SU-DHL-6 (cell line): ENCODE data around the gene FAM184A.

Source experiments
- H2AFZ ChIP-seq: fragments of 200-600 bp; sonication (generic); 2 replicates; pipeline ENCODE4 v1.6.1; 2014; ENCODE audit warnings: low read depth, mild to moderate bottlenecking, moderate library complexity, mixed read lengths, antibody characterized with exemption, low read length; ENCODE audit not compliant: severe bottlenecking
- H3F3A ChIP-seq: fragments of 200-600 bp; shearing (Covaris generic); 2 replicates; pipeline ENCODE4 v1.6.0; 2016; ENCODE audit warnings: antibody characterized with exemption, mild to moderate bottlenecking; ENCODE audit not compliant: insufficient read depth
- H3K27ac ChIP-seq: fragments of 200-600 bp; sonication (generic); 2 replicates; pipeline ENCODE4 v1.5.1; 2016; ENCODE audit warnings: low read depth, mild to moderate bottlenecking, low read length, moderate library complexity, mixed read lengths
- H3K27me3 ChIP-seq: fragments of 200-600 bp; sonication (generic), shearing (Covaris generic); 2 replicates; pipeline ENCODE4 v1.6.0; 2014; ENCODE audit warnings: mild to moderate bottlenecking, low read length
- H3K36me3 ChIP-seq: fragments of 200-600 bp; sonication (generic); 2 replicates; pipeline ENCODE4 v1.6.1; 2014; ENCODE audit warnings: mild to moderate bottlenecking, low read length, mixed read lengths
- H3K4me2 ChIP-seq: fragments of 300-600, 200-600 bp; shearing (Covaris generic), sonication (generic); 2 replicates; pipeline ENCODE4 v1.6.0; 2014; ENCODE audit warnings: low read length, low read depth, mild to moderate bottlenecking; ENCODE audit not compliant: poor library complexity, severe bottlenecking
- H3K4me3 ChIP-seq: fragments of 200-600 bp; sonication (generic); 2 replicates; pipeline ENCODE4 v1.5.1; 2014; ENCODE audit warnings: antibody characterized with exemption, low read length, mild to moderate bottlenecking, mixed read lengths; ENCODE audit not compliant: insufficient read depth, poor library complexity, severe bottlenecking
- H3K79me2 ChIP-seq: fragments of 200-600 bp; sonication (generic); 2 replicates; pipeline ENCODE4 v1.6.1; 2014; ENCODE audit warnings: mild to moderate bottlenecking, low read length, moderate library complexity; ENCODE audit not compliant: insufficient read depth
- H3K9ac ChIP-seq: fragments of 200-600 bp; sonication (generic); 2 replicates; pipeline ENCODE4 v1.7.0; 2014; ENCODE audit warnings: mild to moderate bottlenecking, low read length
- H3K9me2 ChIP-seq: fragments of 200-600 bp; sonication (generic); replicated peaks from 2 replicates; pipeline ENCODE4 v1.6.1; 2014; ENCODE audit warnings: low read length; ENCODE audit not compliant: insufficient read depth
- H3K9me3 ChIP-seq: fragments of 200-600 bp; sonication (generic); 2 replicates; pipeline ENCODE4 v1.6.1; 2014; ENCODE audit warnings: low read length, mixed read lengths; ENCODE audit not compliant: insufficient read depth
- H4K20me1 ChIP-seq: fragments of 200-600 bp; sonication (generic); 2 replicates; pipeline ENCODE4 v1.6.1; 2014; ENCODE audit warnings: low read depth, mild to moderate bottlenecking, antibody characterized with exemption, low read length, moderate library complexity, mixed read lengths
- EZH2phosphoT487 ChIP-seq: fragments of 200-600 bp; sonication (generic), shearing (Covaris generic); conservative IDR thresholded peaks from 2 replicates; pipeline ENCODE4 v1.6.1; 2018; ENCODE audit warnings: mild to moderate bottlenecking, antibody characterized with exemption, low read length, moderate library complexity, mixed read lengths
- TF ChIP-seq, protein P1 (sequence below): fragments of 200-600 bp; sonication (generic); IDR thresholded peaks from one replicate; pipeline ENCODE4 v1.5.1; 2017; ENCODE audit warnings: antibody characterized with exemption, mild to moderate bottlenecking, low read length, moderate library complexity; ENCODE audit not compliant: insufficient read depth, poor library complexity, severe bottlenecking

Gene FAM184A

DNA sequence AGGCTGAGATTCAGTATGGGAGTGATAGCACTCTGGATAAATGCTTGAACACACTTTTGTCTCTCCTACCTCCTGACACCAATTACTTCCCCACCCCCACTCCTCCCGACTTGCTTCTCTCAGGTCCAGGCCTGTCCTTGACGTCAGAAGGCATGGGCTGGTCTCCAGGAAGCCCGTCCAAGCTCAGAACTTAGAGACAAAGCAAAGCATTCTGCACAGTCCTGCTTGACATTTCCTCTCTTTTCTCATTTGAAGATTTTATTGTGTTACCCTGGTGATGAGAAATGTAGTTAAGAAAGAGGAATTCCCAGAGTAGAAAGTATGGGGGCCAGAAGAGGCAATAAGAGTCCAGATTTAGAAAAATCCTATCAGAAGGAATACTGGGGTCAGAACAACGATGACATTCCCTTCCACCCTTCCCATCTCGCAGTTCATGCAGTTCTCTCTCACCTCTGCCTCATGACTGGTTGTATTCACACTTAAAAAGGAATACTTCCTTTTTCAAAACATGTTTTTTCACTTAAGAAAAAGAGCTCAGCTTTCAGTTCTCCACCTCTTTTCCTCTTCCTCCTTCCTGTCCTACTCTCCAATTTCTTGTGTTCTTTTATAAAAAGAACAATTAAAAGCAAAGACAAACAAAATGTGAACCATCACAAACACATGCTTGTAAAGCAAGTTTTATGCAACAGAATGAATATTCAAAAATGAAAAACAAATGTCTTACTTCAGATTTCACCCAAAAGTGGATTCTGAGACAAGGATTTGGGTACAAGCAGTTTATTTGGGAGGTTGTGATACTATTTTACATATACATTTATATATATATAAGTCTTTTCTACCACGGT is 18.5 kb upstream of the FAM184A start:
- Histone ChIP-seq H3K4me3 (no peak overlapping the region), H3K27me3 (no peaks in the 10 kb centered on the region), H4K20me1 (no peaks in the 10 kb centered on the region), H3K9me3 (no peaks in the 10 kb centered on the region), H3K9ac (no peak overlapping the region), H3K4me2 (no peak overlapping the region), H3K27ac (no peak overlapping the region), H3K79me2 (no peaks in the 10 kb centered on the region), H3F3A (no peaks in the 10 kb centered on the region), H3K9me2 (no peaks in the 10 kb centered on the region), H3K36me3 (no peaks in the 10 kb centered on the region), H2AFZ (no peak overlapping the region)
- TF ChIP-seq, protein P1, sequence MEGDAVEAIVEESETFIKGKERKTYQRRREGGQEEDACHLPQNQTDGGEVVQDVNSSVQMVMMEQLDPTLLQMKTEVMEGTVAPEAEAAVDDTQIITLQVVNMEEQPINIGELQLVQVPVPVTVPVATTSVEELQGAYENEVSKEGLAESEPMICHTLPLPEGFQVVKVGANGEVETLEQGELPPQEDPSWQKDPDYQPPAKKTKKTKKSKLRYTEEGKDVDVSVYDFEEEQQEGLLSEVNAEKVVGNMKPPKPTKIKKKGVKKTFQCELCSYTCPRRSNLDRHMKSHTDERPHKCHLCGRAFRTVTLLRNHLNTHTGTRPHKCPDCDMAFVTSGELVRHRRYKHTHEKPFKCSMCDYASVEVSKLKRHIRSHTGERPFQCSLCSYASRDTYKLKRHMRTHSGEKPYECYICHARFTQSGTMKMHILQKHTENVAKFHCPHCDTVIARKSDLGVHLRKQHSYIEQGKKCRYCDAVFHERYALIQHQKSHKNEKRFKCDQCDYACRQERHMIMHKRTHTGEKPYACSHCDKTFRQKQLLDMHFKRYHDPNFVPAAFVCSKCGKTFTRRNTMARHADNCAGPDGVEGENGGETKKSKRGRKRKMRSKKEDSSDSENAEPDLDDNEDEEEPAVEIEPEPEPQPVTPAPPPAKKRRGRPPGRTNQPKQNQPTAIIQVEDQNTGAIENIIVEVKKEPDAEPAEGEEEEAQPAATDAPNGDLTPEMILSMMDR, result no peak
- no peak for TF ChIP-seq EZH2phosphoT487

DNA sequence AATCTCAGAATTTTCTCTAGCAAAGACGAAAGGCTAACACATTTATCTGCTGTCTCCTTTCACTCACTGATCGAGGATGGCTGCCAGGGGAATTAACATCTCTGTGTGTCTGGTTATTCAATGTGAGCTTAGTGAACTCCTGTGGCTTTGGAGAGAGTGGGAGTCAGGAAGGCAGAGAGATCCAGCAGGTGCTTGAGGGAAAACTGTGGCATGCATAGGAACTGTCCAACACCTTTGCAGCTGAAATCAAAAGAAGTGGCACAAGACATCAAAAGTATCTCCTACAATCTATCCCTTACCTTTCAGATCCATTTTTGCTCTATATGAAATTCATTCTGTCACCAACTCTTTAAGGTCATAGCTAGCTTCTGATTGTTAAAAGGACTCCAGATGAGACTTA is 11.8 kb upstream of the FAM184A start:
- no peaks in the 10 kb centered on the region for H3K9me2 ChIP-seq
- H2AFZ ChIP-seq, result no peak overlapping the region
- H3K4me2 ChIP-seq, result no peak overlapping the region
- no peak overlapping the region for H3K4me3 ChIP-seq
- no peaks in the 10 kb centered on the region for H3K36me3 ChIP-seq
- no peaks in the 10 kb centered on the region for H4K20me1 ChIP-seq
- H3K9ac ChIP-seq, result no peak overlapping the region
- H3K27me3 ChIP-seq, result no peaks in the 10 kb centered on the region
- no peaks in the 10 kb centered on the region for H3K79me2 ChIP-seq
- TF ChIP-seq, protein P1, result no peak
- H3F3A ChIP-seq, result no peaks in the 10 kb centered on the region
- H3K9me3 ChIP-seq, result no peaks in the 10 kb centered on the region
- H3K27ac ChIP-seq, result no peak overlapping the region

DNA sequence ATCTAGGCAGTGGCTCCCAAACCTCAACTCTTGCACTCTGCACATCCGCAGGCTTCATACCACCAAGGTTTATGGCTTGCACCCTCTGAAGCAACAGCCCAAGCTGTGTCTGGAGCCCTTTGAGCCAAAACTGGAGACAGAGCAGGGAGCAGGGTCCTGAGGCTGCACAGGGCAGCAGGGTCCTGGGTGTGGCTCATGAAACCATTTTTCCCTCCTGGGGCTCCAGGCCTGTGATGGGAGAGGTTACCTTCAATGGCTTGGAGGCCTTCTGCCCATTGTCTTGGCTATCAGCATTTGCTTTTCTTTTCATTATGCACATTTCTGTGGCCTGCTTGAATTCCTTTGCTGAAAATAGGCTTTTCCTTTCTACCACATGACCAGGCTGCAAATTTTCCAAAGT is 6.3 kb upstream of the FAM184A start:
- no peak overlapping the region for H3K4me3 ChIP-seq
- no peaks in the 10 kb centered on the region for H3K36me3 ChIP-seq
- H3K9me3 ChIP-seq, result peaks cover 19% of the 10 kb centered on the region; the same call in 1 of the 2 replicates
- H3K9ac ChIP-seq, result no peak overlapping the region
- no peaks in the 10 kb centered on the region for H3K27me3 ChIP-seq
- H4K20me1 ChIP-seq, result no peaks in the 10 kb centered on the region
- TF ChIP-seq EZH2phosphoT487, result no peak
- TF ChIP-seq, protein P1, result no peak
- no peaks in the 10 kb centered on the region for H3F3A ChIP-seq
- no peak overlapping the region for H2AFZ ChIP-seq
- no peaks in the 10 kb centered on the region for H3K9me2 ChIP-seq
- H3K27ac ChIP-seq, result no peak overlapping the region
- H3K4me2 ChIP-seq, result no peak overlapping the region
- H3K79me2 ChIP-seq, result no peaks in the 10 kb centered on the region
